Right atrium auricular region (tissue), 2 donors: ENCODE results near the gene ACYP2. TPM values are rescaled to one million over a fixed set of nuclear protein-coding genes. Genes with fewer than 3 reads are reported as not detected.
A peak's percentile ranks its signal among the peaks of the same experiment; 100 is the strongest.

Experiments used
- DNase-seq: peaks from one replicate; pipeline ENCODE4 v3.0.0-alpha.2; 2019; ENCODE audit warnings: low spot score
- H3K27ac ChIP-seq, 2 donors: fragments of 200-600 bp; sonication (generic); 1 replicate in 1 of 2; 2 replicates in 1 of 2; pipeline ENCODE4 v1.5.1; 2016 to 2019
- H3K27me3 ChIP-seq, 2 donors: fragments of 200-600 bp; sonication (generic); one replicate each; pipeline versions ENCODE4 v1.5.1 to v1.6.0; 2017 to 2019
- H3K36me3 ChIP-seq: fragments of 200-600 bp; sonication (generic); one replicate; pipeline ENCODE4 v1.5.1; 2016
- H3K4me1 ChIP-seq, 2 donors: fragments of 200-600 bp; sonication (generic); one replicate each; pipeline versions ENCODE4 v1.5.1 to v1.6.0; 2017 to 2019
- H3K4me3 ChIP-seq, 2 donors: fragments of 200-600 bp; sonication (generic); 1 replicate in 1 of 2; 2 replicates in 1 of 2; pipeline ENCODE4 v1.5.1; 2017 to 2019; ENCODE audit warnings: mild to moderate bottlenecking in 1 of 2, moderate library complexity in 1 of 2
- H3K9me3 ChIP-seq, 2 donors: fragments of 200-600 bp; sonication (generic); one replicate each; pipeline ENCODE4 v1.5.1; 2019
- CTCF ChIP-seq, 2 donors: fragments of 200-600 bp; sonication (generic); IDR thresholded peaks; one replicate each; pipeline ENCODE4 v1.5.1; 2019; ENCODE audit warnings: antibody characterized with exemption in 2 of 2
- total RNA-seq, 2 donors: library from RNA; depleted of rRNA; stranded (reverse); fragments of >200 nt; gene quantifications; one replicate each; pipeline ENCODE4 v1.1.0, GENCODE V29; 2016

Gene ACYP2
- total RNA-seq, 2 donors from 2014 or later: 32.7 to 48.1 TPM

GRCh38 chr2:54084600-54084999 lies 30.8 kb upstream of the ACYP2 start:
- peak in 1 of 2 donors; percentile 50 for TF ChIP-seq CTCF (IDR thresholded peaks at IDR 0.05)
- H3K27ac ChIP-seq: no peak overlapping the region
- H3K36me3 ChIP-seq: no peaks in the 10 kb centered on the region
- peaks cover 0 to 8% of the 10 kb centered on the region in 2 donors for H3K4me1 ChIP-seq
- DNase-seq: no peak
- no peaks in the 10 kb centered on the region for H3K9me3 ChIP-seq
- H3K4me3 ChIP-seq: no peak overlapping the region
- no peaks in the 10 kb centered on the region for H3K27me3 ChIP-seq

GRCh38 chr2:54085069-54085468 lies 30.3 kb upstream of the ACYP2 start:
- H3K4me3 ChIP-seq: no peak overlapping the region
- peaks cover 0 to 8% of the 10 kb centered on the region in 2 donors for H3K4me1 ChIP-seq
- no peak overlapping the region for H3K27ac ChIP-seq
- no peaks in the 10 kb centered on the region for H3K9me3 ChIP-seq
- DNase-seq: no peak
- no peaks in the 10 kb centered on the region for H3K36me3 ChIP-seq
- TF ChIP-seq CTCF (IDR thresholded peaks at IDR 0.05): no peak
- no peaks in the 10 kb centered on the region for H3K27me3 ChIP-seq

- H3K4me3 ChIP-seq: no peak overlapping the region
- no peaks in the 10 kb centered on the region for H3K9me3 ChIP-seq
- no peak for DNase-seq
- no peaks in the 10 kb centered on the region for H3K27me3 ChIP-seq
- peaks cover 0 to 8% of the 10 kb centered on the region in 2 donors for H3K4me1 ChIP-seq
- H3K36me3 ChIP-seq: no peaks in the 10 kb centered on the region
- H3K27ac ChIP-seq: no peak overlapping the region
- no peak for TF ChIP-seq CTCF (IDR thresholded peaks at IDR 0.05)
These were observed 29.3 kb upstream of the ACYP2 start for GRCh38 chr2:54086157-54086556.

- Histone ChIP-seq H3K9me3 (no peaks in the 10 kb centered on the region), H3K36me3 (no peaks in the 10 kb centered on the region), H3K27ac (no peak overlapping the region), H3K4me3 (no peak overlapping the region), H3K27me3 (no peaks in the 10 kb centered on the region), H3K4me1 (peaks cover 0 to 8% of the 10 kb centered on the region in 2 donors)
- DNase-seq: no peak
- no peak for TF ChIP-seq CTCF (IDR thresholded peaks at IDR 0.05)
These were observed 27.2 kb upstream of the ACYP2 start for GRCh38 chr2:54088191-54088634.

- no peaks in the 10 kb centered on the region for H3K27me3 ChIP-seq
- H3K36me3 ChIP-seq: no peaks in the 10 kb centered on the region
- TF ChIP-seq CTCF (IDR thresholded peaks at IDR 0.05): no peak
- H3K4me1 ChIP-seq: peaks cover 0 to 8% of the 10 kb centered on the region in 2 donors
- H3K27ac ChIP-seq: no peak overlapping the region
- no peak overlapping the region for H3K4me3 ChIP-seq
- DNase-seq: no peak
- no peaks in the 10 kb centered on the region for H3K9me3 ChIP-seq
These were observed 26.7 kb upstream of the ACYP2 start for GRCh38 chr2:54088719-54089118.

- no peaks in the 10 kb centered on the region for H3K27me3 ChIP-seq
- no peak overlapping the region for H3K27ac ChIP-seq
- no peaks in the 10 kb centered on the region for H3K36me3 ChIP-seq
- DNase-seq: no peak
- H3K9me3 ChIP-seq: no peaks in the 10 kb centered on the region
- TF ChIP-seq CTCF (IDR thresholded peaks at IDR 0.05): no peak
- H3K4me3 ChIP-seq: no peak overlapping the region
- H3K4me1 ChIP-seq: peaks cover 0 to 8% of the 10 kb centered on the region in 2 donors
These were observed 24.8 kb upstream of the ACYP2 start for GRCh38 chr2:54090521-54091117.
